Ishikawa (cell line): ENCODE data around the gene C10orf105.

ENCODE experiments used
- EGR1 ChIP-seq: IDR thresholded peaks from 2 replicates; pipeline ENCODE4 v1.6.1; 2012
- EP300 ChIP-seq: IDR thresholded peaks from 2 replicates; pipeline ENCODE4 v1.6.1; 2012; ENCODE audit warnings: borderline replicate concordance
- FOXM1 ChIP-seq: IDR thresholded peaks from 2 replicates; pipeline ENCODE4 v1.6.1; 2012; ENCODE audit warnings: low read depth, borderline replicate concordance
- RAD21 ChIP-seq: IDR thresholded peaks from 2 replicates; pipeline ENCODE4 v1.6.1; 2012; ENCODE audit warnings: low read depth
- TAF1 ChIP-seq: IDR thresholded peaks from 2 replicates; pipeline ENCODE4 v1.6.1; 2012; ENCODE audit warnings: low read depth, mild to moderate bottlenecking
- ZBTB7A ChIP-seq: IDR thresholded peaks from 2 replicates; pipeline ENCODE4 v1.6.1; 2012; ENCODE audit warnings: low read depth

- TF ChIP-seq EP300 = no peak
- TF ChIP-seq RAD21 = no peak
- TF ChIP-seq TAF1 = no peak
- TF ChIP-seq EGR1 = no peak
- no peak for TF ChIP-seq FOXM1
- no peak for TF ChIP-seq ZBTB7A
Measured at GRCh38 chr10:71741671-71742070, 22.1 kb upstream of the C10orf105 start.
